Stromal cell of bone marrow (primary cell): Measurements from ENCODE around the gene ABHD16A.

ENCODE experiments used
- DNase-seq: peaks from one replicate; pipeline ENCODE4 v3.0.0-alpha.2; 2012; ENCODE audit warnings: low read depth

ABHD16A gene

GRCh38 chr6:31662124-31662723 lies 40.9 kb downstream of the ABHD16A start:
- DNase-seq: no peak

GRCh38 chr6:31661262-31662123 lies 41.6 kb downstream of the ABHD16A start:
- no peak for DNase-seq

- DNase-seq: peak; percentile 59
Observed at GRCh38 chr6:31660381-31661261, 42.5 kb downstream of the ABHD16A start, which contains the start of gene C6orf47. C6orf47 (minus strand) TSS chr6:31660778; CDS start chr6:31659947, 831 bp downstream.

- no peak for DNase-seq
Observed at GRCh38 chr6:31659649-31660380, 43.3 kb downstream of the ABHD16A start.

- DNase-seq: no peak
Observed at GRCh38 chr6:31658983-31659648, 44.0 kb downstream of the ABHD16A start.

- DNase-seq: no peak
Observed at GRCh38 chr6:31658158-31658688, 44.9 kb downstream of the ABHD16A start.

GRCh38 chr6:31657406-31658157 lies 45.5 kb downstream of the ABHD16A start:
- no peak for DNase-seq

- no peak for DNase-seq
Observed at GRCh38 chr6:31655349-31656237, 47.5 kb downstream of the ABHD16A start, which contains the start of gene APOM. APOM (plus strand) TSS chr6:31655894; CDS start chr6:31655967, 73 bp downstream.

- no peak for DNase-seq
Observed at GRCh38 chr6:31654574-31655348, 48.4 kb downstream of the ABHD16A start.

GRCh38 chr6:31652925-31653724 lies 50.0 kb downstream of the ABHD16A start:
- DNase-seq: no peak

GRCh38 chr6:31651602-31652191 lies 51.4 kb downstream of the ABHD16A start:
- DNase-seq: peak; percentile 79

GRCh38 chr6:31645325-31645724 lies 57.8 kb downstream of the ABHD16A start:
- no peak for DNase-seq

- DNase-seq: no peak
Observed at GRCh38 chr6:31643818-31644454, 59.2 kb downstream of the ABHD16A start.

- no peak for DNase-seq
Observed at GRCh38 chr6:31642798-31643570, 60.1 kb downstream of the ABHD16A start.

GRCh38 chr6:31641370-31641769 lies 61.8 kb downstream of the ABHD16A start:
- DNase-seq: no peak

GRCh38 chr6:31640612-31641011 lies 62.5 kb downstream of the ABHD16A start:
- no peak for DNase-seq
